ENCODE results near the gene ZNF787. TPM values are rescaled to one million over a fixed set of nuclear protein-coding genes. Genes with fewer than 3 reads are reported as not detected.

Gene ZNF787
- total RNA-seq, 2 experiments from 2014 or later, result 24.2 to 26.1 TPM

GRCh38 chr19:56142087-56142787, 21.1 kb upstream of the ZNF787 start:
- Mint-ChIP-seq H3K9me3 (no peaks in the 10 kb centered on the region), H3K27ac (peak overlapping the region; percentile 65), H3K27me3 (ENCODE audit: low read depth) (no peaks in the 10 kb centered on the region), H3K4me3 (peak overlapping the region; percentile 97), H3K4me1 (ENCODE audit: low read depth) (peaks cover 35% of the 10 kb centered on the region), H3K36me3 (ENCODE audit: low read depth) (peaks cover 1% of the 10 kb centered on the region)
- DNase-seq, result no peak
- intact Hi-C loops (cut with micrococcal nuclease), result no loop called here
- CTCF ChIA-PET, result interaction anchor here (0.6 kb wide), 1 partner anchor 13 kb away, joined by 3 read pairs; no protein-coding TSS in a partner anchor

- DNase-seq, result peak; percentile 46
- H3K27ac Mint-ChIP-seq, result peak overlapping the region; percentile 95
- H3K9me3 Mint-ChIP-seq, result no peaks in the 10 kb centered on the region
- intact Hi-C loops (cut with micrococcal nuclease), result loop anchor here (1.0 to 2.0 kb wide), 3 partner anchors 21 to 542 kb away; partner anchors contain the start of genes FIZ1 and U2AF2
- no peaks in the 10 kb centered on the region for H3K27me3 Mint-ChIP-seq (ENCODE audit: low read depth)
- peaks cover 1% of the 10 kb centered on the region for H3K36me3 Mint-ChIP-seq (ENCODE audit: low read depth)
- CTCF ChIA-PET, result interaction anchor here (0.6 to 1.0 kb wide), 2 partner anchors 36 to 430 kb away, joined by 3 read pairs; no protein-coding TSS in a partner anchor
- H3K4me3 Mint-ChIP-seq, result peak overlapping the region; percentile 97
- peaks cover 35% of the 10 kb centered on the region for H3K4me1 Mint-ChIP-seq (ENCODE audit: low read depth)
Observed at GRCh38 chr19:56141417-56141993, 20.4 kb upstream of the ZNF787 start.

- Mint-ChIP-seq H3K27me3 (ENCODE audit: low read depth) (no peaks in the 10 kb centered on the region), H3K9me3 (no peaks in the 10 kb centered on the region), H3K36me3 (ENCODE audit: low read depth) (peaks cover 1% of the 10 kb centered on the region), H3K4me3 (peak within 1 kb of the TSS; percentile 97), H3K4me1 (ENCODE audit: low read depth) (peaks cover 35% of the 10 kb centered on the region), H3K27ac (peak within 1 kb of the TSS; percentile 95)
- intact Hi-C loops (cut with micrococcal nuclease), result loop anchor here (1.0 to 2.0 kb wide), 5 partner anchors 19 to 541 kb away; partner anchors contain the start of genes FIZ1, U2AF2, ZNF787 and ZSCAN5A
- CTCF ChIA-PET, result interaction anchor here (0.6 to 1.0 kb wide), 3 partner anchors 33 to 431 kb away, joined by 3 to 4 read pairs (median 3); no protein-coding TSS in a partner anchor
- DNase-seq, result peak; percentile 99
Observed at GRCh38 chr19:56140583-56141416, 19.7 kb upstream of the ZNF787 start, which contains the start of gene ZNF444. Gene ZNF444 (plus strand): TSS chr19:56141287. CDS start chr19:56146912, 5,625 bp downstream.

GRCh38 chr19:56139847-56140582, 18.9 kb upstream of the ZNF787 start:
- Mint-ChIP-seq H3K27ac (peak overlapping the region; percentile 95), H3K27me3 (ENCODE audit: low read depth) (no peaks in the 10 kb centered on the region), H3K4me1 (ENCODE audit: low read depth) (peaks cover 35% of the 10 kb centered on the region), H3K36me3 (ENCODE audit: low read depth) (peaks cover 1% of the 10 kb centered on the region), H3K4me3 (peak overlapping the region; percentile 97), H3K9me3 (no peaks in the 10 kb centered on the region)
- intact Hi-C loops (cut with micrococcal nuclease), result loop anchor here (1.0 to 2.0 kb wide), 4 partner anchors 19 to 485 kb away; partner anchors contain the start of genes U2AF2, ZNF787 and ZSCAN5A
- CTCF ChIA-PET, result no interaction called here
- DNase-seq, result peak; percentile 17

GRCh38 chr19:56138069-56138468, 17.0 kb upstream of the ZNF787 start:
- H3K27ac Mint-ChIP-seq, result no peak overlapping the region
- H3K27me3 Mint-ChIP-seq (ENCODE audit: low read depth), result no peaks in the 10 kb centered on the region
- no peaks in the 10 kb centered on the region for H3K9me3 Mint-ChIP-seq
- CTCF ChIA-PET, result no interaction called here
- intact Hi-C loops (cut with micrococcal nuclease), result no loop called here
- no peak for DNase-seq
- no peak overlapping the region for H3K4me3 Mint-ChIP-seq
- H3K4me1 Mint-ChIP-seq (ENCODE audit: low read depth), result peaks cover 25% of the 10 kb centered on the region
- H3K36me3 Mint-ChIP-seq (ENCODE audit: low read depth), result peaks cover 1% of the 10 kb centered on the region

GRCh38 chr19:56137405-56137804, 16.3 kb upstream of the ZNF787 start:
- intact Hi-C loops (cut with micrococcal nuclease), result no loop called here
- no peak for DNase-seq
- H3K27me3 Mint-ChIP-seq (ENCODE audit: low read depth), result no peaks in the 10 kb centered on the region
- no peak overlapping the region for H3K27ac Mint-ChIP-seq
- CTCF ChIA-PET, result interaction anchor here (0.5 to 0.6 kb wide), 2 partner anchors 71 to 1272 kb away, joined by 3 read pairs; no protein-coding TSS in a partner anchor
- H3K4me3 Mint-ChIP-seq, result no peak overlapping the region
- H3K4me1 Mint-ChIP-seq (ENCODE audit: low read depth), result peaks cover 19% of the 10 kb centered on the region
- peaks cover 1% of the 10 kb centered on the region for H3K36me3 Mint-ChIP-seq (ENCODE audit: low read depth)
- no peaks in the 10 kb centered on the region for H3K9me3 Mint-ChIP-seq

- Mint-ChIP-seq H3K4me1 (ENCODE audit: low read depth) (peaks cover 12% of the 10 kb centered on the region), H3K27ac (no peak overlapping the region), H3K9me3 (no peaks in the 10 kb centered on the region), H3K36me3 (ENCODE audit: low read depth) (peaks cover 1% of the 10 kb centered on the region), H3K27me3 (ENCODE audit: low read depth) (no peaks in the 10 kb centered on the region), H3K4me3 (no peak overlapping the region)
- no peak for DNase-seq
- CTCF ChIA-PET, result interaction anchor here (1.6 kb wide), 1 partner anchor 19 kb away, joined by 4 read pairs; no protein-coding TSS in a partner anchor
- intact Hi-C loops (cut with micrococcal nuclease), result no loop called here
Observed at GRCh38 chr19:56136362-56136761, 15.3 kb upstream of the ZNF787 start.

GRCh38 chr19:56134654-56134921, 13.5 kb upstream of the ZNF787 start:
- intact Hi-C loops (cut with micrococcal nuclease), result no loop called here
- Mint-ChIP-seq H3K36me3 (ENCODE audit: low read depth) (no peaks in the 10 kb centered on the region), H3K4me1 (ENCODE audit: low read depth) (peaks cover 3% of the 10 kb centered on the region), H3K27ac (no peak overlapping the region), H3K9me3 (no peaks in the 10 kb centered on the region), H3K4me3 (no peak overlapping the region), H3K27me3 (ENCODE audit: low read depth) (no peaks in the 10 kb centered on the region)
- DNase-seq, result no peak
- CTCF ChIA-PET, result interaction anchor here (1.1 to 1.2 kb wide), 2 partner anchors 13 to 18 kb away, joined by 3 read pairs; no protein-coding TSS in a partner anchor

- H3K4me3 Mint-ChIP-seq, result no peak overlapping the region
- H3K27me3 Mint-ChIP-seq (ENCODE audit: low read depth), result no peaks in the 10 kb centered on the region
- DNase-seq, result no peak
- H3K4me1 Mint-ChIP-seq (ENCODE audit: low read depth), result peaks cover under 1% of the 10 kb centered on the region
- H3K9me3 Mint-ChIP-seq, result no peaks in the 10 kb centered on the region
- intact Hi-C loops (cut with micrococcal nuclease), result no loop called here
- no peak overlapping the region for H3K27ac Mint-ChIP-seq
- H3K36me3 Mint-ChIP-seq (ENCODE audit: low read depth), result no peaks in the 10 kb centered on the region
- CTCF ChIA-PET, result interaction anchor here (1.1 to 1.2 kb wide), 2 partner anchors 12 to 19 kb away, joined by 3 read pairs; no protein-coding TSS in a partner anchor
Observed at GRCh38 chr19:56133858-56134653, 13.0 kb upstream of the ZNF787 start.

GRCh38 chr19:56132316-56132822, 11.3 kb upstream of the ZNF787 start:
- Mint-ChIP-seq H3K27ac (peak overlapping the region; percentile 4), H3K4me1 (ENCODE audit: low read depth) (no peaks in the 10 kb centered on the region), H3K4me3 (no peak overlapping the region), H3K36me3 (ENCODE audit: low read depth) (no peaks in the 10 kb centered on the region), H3K27me3 (ENCODE audit: low read depth) (no peaks in the 10 kb centered on the region), H3K9me3 (no peaks in the 10 kb centered on the region)
- CTCF ChIA-PET, result no interaction called here
- no peak for DNase-seq
- intact Hi-C loops (cut with micrococcal nuclease), result no loop called here

GRCh38 chr19:56131651-56132050, 10.6 kb upstream of the ZNF787 start:
- H3K27ac Mint-ChIP-seq, result no peak overlapping the region
- no peak overlapping the region for H3K4me3 Mint-ChIP-seq
- H3K27me3 Mint-ChIP-seq (ENCODE audit: low read depth), result no peaks in the 10 kb centered on the region
- no peaks in the 10 kb centered on the region for H3K4me1 Mint-ChIP-seq (ENCODE audit: low read depth)
- H3K36me3 Mint-ChIP-seq (ENCODE audit: low read depth), result no peaks in the 10 kb centered on the region
- no peak for DNase-seq
- CTCF ChIA-PET, result no interaction called here
- intact Hi-C loops (cut with micrococcal nuclease), result no loop called here
- H3K9me3 Mint-ChIP-seq, result no peaks in the 10 kb centered on the region

Data from activated naive CD4-positive, alpha-beta T cell treated with anti-CD3 and anti-CD28 coated beads for 36 hours (primary cell).